ENCODE data around the gene SOD1.
"Not testable (repeated sequence)": the region's sequence is repeated elsewhere in the genome, so short reads cannot be mapped to it uniquely, and the experiment has no call there.

SOD1 gene
- total RNA-seq = 105 to 165 reads per million in 2 donors

DNA sequence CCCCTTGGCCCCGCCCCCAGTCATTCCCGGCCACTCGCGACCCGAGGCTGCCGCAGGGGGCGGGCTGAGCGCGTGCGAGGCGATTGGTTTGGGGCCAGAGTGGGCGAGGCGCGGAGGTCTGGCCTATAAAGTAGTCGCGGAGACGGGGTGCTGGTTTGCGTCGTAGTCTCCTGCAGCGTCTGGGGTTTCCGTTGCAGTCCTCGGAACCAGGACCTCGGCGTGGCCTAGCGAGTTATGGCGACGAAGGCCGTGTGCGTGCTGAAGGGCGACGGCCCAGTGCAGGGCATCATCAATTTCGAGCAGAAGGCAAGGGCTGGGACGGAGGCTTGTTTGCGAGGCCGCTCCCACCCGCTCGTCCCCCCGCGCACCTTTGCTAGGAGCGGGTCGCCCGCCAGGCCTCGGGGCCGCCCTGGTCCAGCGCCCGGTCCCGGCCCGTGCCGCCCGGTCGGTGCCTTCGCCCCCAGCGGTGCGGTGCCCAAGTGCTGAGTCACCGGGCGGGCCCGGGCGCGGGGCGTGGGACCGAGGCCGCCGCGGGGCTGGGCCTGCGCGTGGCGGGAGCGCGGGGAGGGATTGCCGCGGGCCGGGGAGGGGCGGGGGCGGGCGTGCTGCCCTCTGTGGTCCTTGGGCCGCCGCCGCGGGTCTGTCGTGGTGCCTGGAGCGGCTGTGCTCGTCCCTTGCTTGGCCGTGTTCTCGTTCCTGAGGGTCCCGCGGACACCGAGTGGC lies at the start of gene SOD1:
Gene SOD1 (plus strand): TSS at position 158 of the 723 bp plus-strand sequence. CDS start 77 bp downstream, at position 235.
- peak; percentile 94 for DNase-seq

DNA sequence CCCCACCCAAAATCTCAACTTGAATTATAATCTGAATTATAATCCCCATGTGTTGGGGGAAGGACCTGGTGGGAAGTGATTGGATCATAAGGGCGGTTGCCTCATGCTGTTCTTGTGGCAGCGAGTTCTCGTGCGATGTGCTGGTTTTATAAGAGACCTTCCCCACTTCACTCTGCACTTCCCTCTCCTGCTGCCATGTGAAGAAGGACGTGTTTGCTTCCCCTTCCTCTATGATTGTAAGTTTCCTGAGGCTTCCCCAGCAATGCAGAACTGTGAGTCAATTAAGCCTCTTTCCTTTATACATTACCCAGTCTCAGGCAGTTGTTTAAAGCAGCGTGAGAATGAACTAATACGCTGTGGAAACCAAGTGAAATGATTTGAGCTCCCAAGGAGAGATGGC lies 48.0 kb upstream of the SOD1 start:
- DNase-seq = no peak

GRCh38 chr21:31612894-31613785 lies 46.4 kb upstream of the SOD1 start:
- no peak for DNase-seq

DNA sequence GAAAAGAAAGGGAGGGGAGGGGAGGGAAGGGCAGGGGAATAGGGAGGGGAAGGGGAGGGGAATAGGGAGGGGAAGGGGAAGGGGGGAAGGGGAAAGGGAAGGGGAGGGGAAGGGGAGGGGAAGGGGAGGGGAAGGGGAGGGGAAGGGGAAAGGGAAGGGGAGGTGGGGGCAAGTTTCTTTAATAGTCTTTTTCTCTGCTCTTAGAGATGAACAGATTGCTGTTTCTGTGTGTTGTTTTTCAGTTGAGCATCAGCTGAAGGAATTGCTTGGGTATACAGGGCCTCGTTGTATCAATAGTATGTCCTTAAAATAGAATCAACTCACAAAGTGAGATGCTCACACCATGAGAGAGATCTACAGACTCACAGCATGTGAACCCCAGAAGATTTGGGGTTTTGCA lies 44.8 kb upstream of the SOD1 start:
- DNase-seq = no peak

- DNase-seq = no peak
Measured at GRCh38 chr21:31616216-31616615, 43.3 kb upstream of the SOD1 start.

DNA sequence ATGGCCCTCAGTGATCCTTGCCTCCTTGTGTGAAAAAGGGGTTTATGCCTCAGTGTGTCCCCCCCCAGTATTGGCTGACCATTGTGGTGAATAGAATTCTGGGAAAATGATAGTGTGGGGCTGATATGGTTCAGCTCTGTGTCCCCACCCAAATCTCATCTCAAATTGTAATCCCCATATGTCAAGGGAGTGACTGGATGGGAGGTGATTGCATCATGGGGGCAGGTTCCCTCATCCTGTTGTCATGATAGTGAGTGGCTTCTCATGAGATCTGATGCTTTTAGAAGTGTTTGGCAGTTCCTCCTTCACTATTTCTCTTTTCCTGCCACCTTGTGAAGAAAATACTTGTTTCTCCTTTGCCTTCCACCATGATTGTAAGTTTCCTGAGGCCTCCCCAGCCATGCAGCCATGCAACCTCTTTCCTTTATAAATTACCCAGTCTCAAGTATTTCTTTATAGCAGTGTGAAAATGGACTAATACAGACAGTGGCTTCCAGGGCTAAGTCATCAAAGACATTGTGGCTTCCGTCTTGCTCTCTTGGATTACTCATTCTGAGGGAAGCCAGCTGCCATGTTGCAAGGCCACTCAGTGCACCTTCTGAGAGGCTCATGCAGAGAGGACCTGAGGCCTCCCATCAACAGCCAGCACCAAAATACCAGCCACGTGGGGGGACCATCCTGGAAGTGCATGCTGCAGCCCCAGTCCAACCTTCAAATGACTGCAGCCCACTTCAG lies 40.6 kb upstream of the SOD1 start:
- no peak for DNase-seq

- DNase-seq = no peak
Measured at GRCh38 chr21:31622397-31622796, 37.1 kb upstream of the SOD1 start.

GRCh38 chr21:31623664-31624063 lies 35.8 kb upstream of the SOD1 start:
- DNase-seq = no peak

- DNase-seq = no peak
Measured at GRCh38 chr21:31624181-31624580, 35.3 kb upstream of the SOD1 start.

- no peak for DNase-seq
Measured at GRCh38 chr21:31624961-31625491, 34.5 kb upstream of the SOD1 start.

- no peak for DNase-seq
Measured at GRCh38 chr21:31629972-31630711, 29.4 kb upstream of the SOD1 start.

DNA sequence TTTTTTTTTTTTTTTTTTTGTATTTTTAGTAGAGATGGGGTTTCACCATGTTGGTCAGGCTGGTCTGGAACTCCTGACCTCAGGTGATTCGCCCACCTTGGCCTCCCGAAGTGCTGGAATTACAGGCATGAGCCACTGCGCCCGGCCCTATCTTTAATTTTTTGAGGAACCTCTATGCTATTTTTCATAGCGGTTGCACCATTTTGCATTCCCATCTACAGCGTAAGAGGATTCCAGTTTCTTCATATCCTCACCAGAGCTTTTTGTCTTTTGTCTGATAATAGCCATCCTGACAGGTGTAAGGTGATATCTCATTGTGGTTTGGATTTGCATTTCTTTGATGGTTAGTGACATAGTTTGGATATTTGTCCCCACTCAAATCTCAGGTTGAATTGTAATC lies 27.6 kb upstream of the SOD1 start:
- DNase-seq = not testable (repeated sequence)

GRCh38 chr21:31634993-31635392 lies 24.5 kb upstream of the SOD1 start:
- DNase-seq = no peak

- no peak for DNase-seq
Measured at GRCh38 chr21:31636874-31637273, 22.6 kb upstream of the SOD1 start.

DNA sequence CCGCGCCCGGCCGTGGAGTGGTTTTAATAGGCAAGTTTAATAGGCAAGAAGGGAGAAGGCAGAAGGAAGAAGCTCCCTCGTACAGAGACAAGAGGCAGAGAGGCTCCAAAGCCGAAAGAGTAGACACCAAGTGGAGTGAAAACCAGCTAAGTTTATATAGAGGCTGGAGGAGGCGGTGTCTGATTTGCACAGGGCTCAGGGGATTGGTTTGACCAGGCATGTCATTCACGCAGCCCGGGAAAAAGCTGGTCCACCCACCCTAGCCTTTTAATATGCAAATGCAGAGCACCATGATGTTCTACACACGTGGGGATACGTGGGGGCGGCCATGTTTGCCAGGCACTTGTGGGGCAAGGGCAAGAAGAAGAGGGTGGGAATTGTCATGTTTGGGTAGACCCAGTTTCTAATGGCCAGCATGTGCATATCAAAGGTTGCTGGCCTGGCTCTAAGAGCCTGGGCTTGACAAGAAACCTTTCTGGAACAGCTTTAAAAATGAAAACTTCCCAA lies 18.0 kb upstream of the SOD1 start:
- no peak for DNase-seq

GRCh38 chr21:31644643-31645042 lies 14.8 kb upstream of the SOD1 start:
- DNase-seq = no peak

GRCh38 chr21:31647650-31648049 lies 11.8 kb upstream of the SOD1 start:
- no peak for DNase-seq

DNA sequence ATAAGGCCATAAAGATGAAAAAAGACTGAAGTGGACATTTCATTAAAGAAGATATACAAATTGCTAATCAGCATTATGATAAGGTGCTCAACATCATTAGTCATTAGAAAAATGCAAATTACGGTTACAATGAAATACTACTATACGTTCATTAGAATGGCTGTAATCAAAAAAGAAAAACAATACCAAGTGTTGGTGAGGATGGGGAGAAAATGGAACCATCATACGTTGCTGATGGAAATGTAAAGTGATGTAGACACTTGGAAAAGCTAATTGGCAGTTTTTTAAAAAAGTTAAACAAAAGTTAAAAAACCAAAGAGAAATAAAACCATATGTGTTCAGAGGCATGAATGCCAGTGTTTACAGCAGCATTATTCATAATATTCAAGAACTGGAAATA lies 8.6 kb upstream of the SOD1 start:
- no peak for DNase-seq

DNA sequence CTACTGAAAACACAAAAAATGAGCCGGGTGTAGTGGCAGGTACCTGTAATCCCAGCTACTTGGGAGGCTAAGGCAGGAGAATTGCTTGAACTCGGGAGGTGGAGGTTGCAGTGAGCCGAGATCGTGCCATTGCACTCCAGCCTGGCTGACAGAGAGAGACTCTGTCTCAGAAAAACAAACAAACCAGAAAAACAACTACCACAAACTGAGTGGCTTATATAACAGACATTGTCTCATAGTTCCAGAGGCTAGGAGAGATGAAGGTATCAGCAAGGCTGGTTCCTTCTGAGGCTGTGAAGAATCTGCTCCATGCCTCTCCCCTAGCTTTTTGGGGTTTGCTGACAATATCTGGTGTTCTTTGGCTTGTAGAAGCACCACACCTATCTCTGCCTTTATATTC lies 8.0 kb upstream of the SOD1 start:
- DNase-seq = not testable (repeated sequence)

DNA sequence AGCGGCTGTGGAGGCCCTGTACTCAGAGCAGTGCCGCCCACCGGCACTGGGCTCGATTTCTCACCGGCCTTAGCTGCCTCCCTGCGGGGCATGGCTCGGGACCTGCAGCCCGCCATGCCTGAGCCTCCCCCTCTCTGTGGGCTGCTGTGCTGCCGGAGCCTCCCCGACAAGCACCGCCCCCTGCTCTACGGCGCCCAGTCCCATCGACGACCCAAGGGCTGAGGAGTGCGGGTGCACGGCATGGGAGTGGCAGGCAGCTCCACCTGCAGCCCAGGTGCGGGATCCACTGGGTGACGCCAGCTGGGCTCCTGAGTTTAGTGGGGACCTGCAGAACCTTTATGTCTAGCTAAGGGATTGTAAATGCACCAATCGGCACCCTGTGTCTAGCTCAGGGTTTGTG lies 5.2 kb upstream of the SOD1 start:
- DNase-seq = no peak

- DNase-seq = not testable (repeated sequence)
Measured at GRCh38 chr21:31654821-31655580, 4.5 kb upstream of the SOD1 start.

Measured in T-helper 9 cell (primary cell).